Mammary epithelial cell (primary cell): Measurements from ENCODE around the gene PATL1.

ENCODE experiments used
- EZH2 ChIP-seq: IDR thresholded peaks from 2 replicates; pipeline ENCODE4 v1.6.1; 2012; ENCODE audit warnings: low read length, inconsistent platforms, borderline replicate concordance
- TF ChIP-seq, protein P1 (sequence below), 2 donors: IDR thresholded peaks in 1 of 2; conservative IDR thresholded peaks in 1 of 2; 2 replicates each; pipeline ENCODE4 v1.5.1; 2011 to 2012; ENCODE audit warnings: inconsistent platforms in 2 of 2, low read length in 2 of 2, mild to moderate bottlenecking in 2 of 2, control low read depth in 1 of 2, low read depth in 1 of 2; ENCODE audit not compliant: insufficient read depth in 1 of 2; ENCODE audit errors: extremely low read depth in 1 of 2

GRCh38 chr11:59678813-59679165 lies 10.0 kb upstream of the PATL1 start:
- TF ChIP-seq, protein P1, sequence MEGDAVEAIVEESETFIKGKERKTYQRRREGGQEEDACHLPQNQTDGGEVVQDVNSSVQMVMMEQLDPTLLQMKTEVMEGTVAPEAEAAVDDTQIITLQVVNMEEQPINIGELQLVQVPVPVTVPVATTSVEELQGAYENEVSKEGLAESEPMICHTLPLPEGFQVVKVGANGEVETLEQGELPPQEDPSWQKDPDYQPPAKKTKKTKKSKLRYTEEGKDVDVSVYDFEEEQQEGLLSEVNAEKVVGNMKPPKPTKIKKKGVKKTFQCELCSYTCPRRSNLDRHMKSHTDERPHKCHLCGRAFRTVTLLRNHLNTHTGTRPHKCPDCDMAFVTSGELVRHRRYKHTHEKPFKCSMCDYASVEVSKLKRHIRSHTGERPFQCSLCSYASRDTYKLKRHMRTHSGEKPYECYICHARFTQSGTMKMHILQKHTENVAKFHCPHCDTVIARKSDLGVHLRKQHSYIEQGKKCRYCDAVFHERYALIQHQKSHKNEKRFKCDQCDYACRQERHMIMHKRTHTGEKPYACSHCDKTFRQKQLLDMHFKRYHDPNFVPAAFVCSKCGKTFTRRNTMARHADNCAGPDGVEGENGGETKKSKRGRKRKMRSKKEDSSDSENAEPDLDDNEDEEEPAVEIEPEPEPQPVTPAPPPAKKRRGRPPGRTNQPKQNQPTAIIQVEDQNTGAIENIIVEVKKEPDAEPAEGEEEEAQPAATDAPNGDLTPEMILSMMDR (conservative IDR thresholded peaks at IDR 0.05 in 1 of 2, IDR thresholded peaks at IDR 0.05 in 1 of 2; ENCODE audit: extremely low read depth in 1 of 2, insufficient read depth in 1 of 2, low read depth in 1 of 2, low read length in 2 of 2): no peak
- TF ChIP-seq EZH2: no peak
